CD14-positive monocyte (primary cell): ENCODE data around the gene CENPA. TPM values are rescaled to one million over a fixed set of nuclear protein-coding genes. Genes with fewer than 3 reads are reported as not detected.

Source experiments
- DNase-seq, 3 donors: peaks; one replicate each; pipeline ENCODE4 v3.0.0-alpha.2; 2011 to 2022
- H2AFZ ChIP-seq: 2 replicates; pipeline ENCODE4 v1.6.0; 2012; ENCODE audit warnings: mild to moderate bottlenecking, low read depth, low read length, inconsistent platforms; ENCODE audit not compliant: insufficient read depth, poor library complexity, severe bottlenecking
- H3K27ac ChIP-seq, 2 donors: 1 replicate in 1 of 2; 2 replicates in 1 of 2; pipeline ENCODE4 v1.5.1; 2012 to 2013; ENCODE audit warnings: low read length in 2 of 2, control low read depth in 1 of 2, inconsistent platforms in 1 of 2, low read depth in 1 of 2, mild to moderate bottlenecking in 1 of 2
- H3K27me3 ChIP-seq, 2 donors: one replicate each; pipeline versions ENCODE4 v1.6.0 to v1.6.1; 2011 to 2013; ENCODE audit warnings: low read length in 2 of 2; ENCODE audit not compliant: control insufficient read depth in 2 of 2, insufficient read depth in 2 of 2
- H3K36me3 ChIP-seq, 2 donors: replicated peaks in 1 of 2; 1 replicate in 1 of 2; 2 replicates in 1 of 2; pipeline versions ENCODE4 v1.5.1 to v1.6.1; 2012 to 2013; ENCODE audit warnings: low read length in 2 of 2, control low read depth in 1 of 2, inconsistent platforms in 1 of 2, mild to moderate bottlenecking in 1 of 2; ENCODE audit not compliant: insufficient read depth in 2 of 2, control insufficient read depth in 1 of 2
- H3K4me1 ChIP-seq, 2 donors: 1 replicate in 1 of 2; 2 replicates in 1 of 2; pipeline versions ENCODE4 v1.5.1 to v1.6.1; 2012 to 2013; ENCODE audit warnings: low read length in 2 of 2, control low read depth in 1 of 2, inconsistent platforms in 1 of 2, mild to moderate bottlenecking in 1 of 2, moderate library complexity in 1 of 2; ENCODE audit not compliant: insufficient read depth in 2 of 2, control insufficient read depth in 1 of 2
- H3K4me2 ChIP-seq: replicated peaks from 2 replicates; pipeline ENCODE3; 2012; ENCODE audit warnings: low read length, moderate library complexity, mild to moderate bottlenecking; ENCODE audit not compliant: poor library complexity, severe bottlenecking; ENCODE audit errors: extremely low read depth
- H3K4me3 ChIP-seq, 3 experiments: fragments of 200-600 bp in 1 of 3; sonication (generic) in 1 of 3; replicated peaks in 1 of 3; 1 replicate in 2 of 3; 2 replicates in 1 of 3; pipeline ENCODE4 v1.5.1; 2011 to 2013; ENCODE audit warnings: low read length in 3 of 3, mild to moderate bottlenecking in 3 of 3, control low read depth in 2 of 3, low read depth in 2 of 3, inconsistent platforms in 1 of 3, moderate library complexity in 1 of 3
- H3K79me2 ChIP-seq: 2 replicates; pipeline ENCODE4 v1.6.0; 2012; ENCODE audit warnings: mild to moderate bottlenecking, control low read depth, inconsistent platforms, low read length, moderate library complexity; ENCODE audit not compliant: insufficient read depth
- H3K9ac ChIP-seq: 2 replicates; pipeline ENCODE4 v1.6.0; 2017; ENCODE audit warnings: low read length, mild to moderate bottlenecking; ENCODE audit not compliant: insufficient read depth, poor library complexity, severe bottlenecking
- H3K9me3 ChIP-seq, 2 donors: replicated peaks in 1 of 2; 1 replicate in 1 of 2; 2 replicates in 1 of 2; pipeline versions ENCODE4 v1.5.1 to v1.6.1; 2012 to 2013; ENCODE audit warnings: low read length in 2 of 2, control low read depth in 1 of 2; ENCODE audit not compliant: control insufficient read depth in 1 of 2, insufficient read depth in 1 of 2
- H4K20me1 ChIP-seq: 2 replicates; pipeline ENCODE4 v1.6.0; 2012; ENCODE audit warnings: mild to moderate bottlenecking, low read length, control low read depth, moderate library complexity; ENCODE audit not compliant: insufficient read depth
- H3K27ac Mint-ChIP-seq, 7 donors: one replicate each; pipeline ENCODE4 v1.8.0; 2020; ENCODE audit warnings: mild to moderate bottlenecking in 7 of 7, mixed read lengths in 7 of 7, moderate library complexity in 6 of 7, inconsistent platforms in 2 of 7
- H3K27me3 Mint-ChIP-seq, 3 donors: one replicate each; pipeline ENCODE4 v1.8.0; 2021 to 2022; ENCODE audit warnings: low read depth in 3 of 3, mild to moderate bottlenecking in 3 of 3, mixed read lengths in 3 of 3, moderate library complexity in 3 of 3, inconsistent platforms in 1 of 3
- H3K36me3 Mint-ChIP-seq, 2 donors: one replicate each; pipeline ENCODE4 v1.8.0; 2020; ENCODE audit warnings: mixed read lengths in 2 of 2, inconsistent platforms in 1 of 2, mild to moderate bottlenecking in 1 of 2
- H3K4me1 Mint-ChIP-seq: one replicate; pipeline ENCODE4 v1.8.0; 2020; ENCODE audit warnings: mild to moderate bottlenecking, mixed read lengths
- H3K4me3 Mint-ChIP-seq, 2 donors: one replicate each; pipeline ENCODE4 v1.8.0; 2020; ENCODE audit warnings: mild to moderate bottlenecking in 2 of 2, mixed read lengths in 2 of 2, moderate library complexity in 1 of 2
- H3K9me3 Mint-ChIP-seq, 7 donors: one replicate each; pipeline ENCODE4 v1.8.0; 2020 to 2022; ENCODE audit warnings: mixed read lengths in 7 of 7, mild to moderate bottlenecking in 6 of 7, moderate library complexity in 6 of 7, inconsistent platforms in 2 of 7
- WGBS: methylation state at CpG from one replicate; pipeline ENCODE4 v1.1.5; 2013; ENCODE audit warnings: missing lambda C conversion rate; ENCODE audit not compliant: insufficient coverage; 5-methylcytosine and 5-hydroxymethylcytosine counted together
- intact Hi-C, 2 donors: fragments of 100-400 bp; cut with micrococcal nuclease; formaldehyde crosslinking; loops; one replicate each; pipeline versions ENCODE4 v1.15.0 to v1.15.1; 2023
- polyA plus RNA-seq, 3 donors: library from polyadenylated mRNA; depleted of rRNA in 1 of 3; unstranded in 2 of 3; stranded (reverse) in 1 of 3; fragments of 300-500 nt in 2 of 3; fragments of >200 nt in 1 of 3; fragmentation: Illumina TruSeq in 2 of 3; gene quantifications; 1 replicate in 2 of 3; 2 replicates in 1 of 3; pipeline ENCODE4 v1.2.3, GENCODE V29; 2012 to 2021
- TF ChIP-seq, protein P1 (sequence below): fragments of 200-600 bp; IDR thresholded peaks from one replicate; pipeline ENCODE4 v1.8.0; 2022; ENCODE audit warnings: antibody characterized with exemption, mild to moderate bottlenecking

Gene CENPA
- polyA plus RNA-seq, 3 donors: 0.24 TPM; not detected in 2

DNA sequence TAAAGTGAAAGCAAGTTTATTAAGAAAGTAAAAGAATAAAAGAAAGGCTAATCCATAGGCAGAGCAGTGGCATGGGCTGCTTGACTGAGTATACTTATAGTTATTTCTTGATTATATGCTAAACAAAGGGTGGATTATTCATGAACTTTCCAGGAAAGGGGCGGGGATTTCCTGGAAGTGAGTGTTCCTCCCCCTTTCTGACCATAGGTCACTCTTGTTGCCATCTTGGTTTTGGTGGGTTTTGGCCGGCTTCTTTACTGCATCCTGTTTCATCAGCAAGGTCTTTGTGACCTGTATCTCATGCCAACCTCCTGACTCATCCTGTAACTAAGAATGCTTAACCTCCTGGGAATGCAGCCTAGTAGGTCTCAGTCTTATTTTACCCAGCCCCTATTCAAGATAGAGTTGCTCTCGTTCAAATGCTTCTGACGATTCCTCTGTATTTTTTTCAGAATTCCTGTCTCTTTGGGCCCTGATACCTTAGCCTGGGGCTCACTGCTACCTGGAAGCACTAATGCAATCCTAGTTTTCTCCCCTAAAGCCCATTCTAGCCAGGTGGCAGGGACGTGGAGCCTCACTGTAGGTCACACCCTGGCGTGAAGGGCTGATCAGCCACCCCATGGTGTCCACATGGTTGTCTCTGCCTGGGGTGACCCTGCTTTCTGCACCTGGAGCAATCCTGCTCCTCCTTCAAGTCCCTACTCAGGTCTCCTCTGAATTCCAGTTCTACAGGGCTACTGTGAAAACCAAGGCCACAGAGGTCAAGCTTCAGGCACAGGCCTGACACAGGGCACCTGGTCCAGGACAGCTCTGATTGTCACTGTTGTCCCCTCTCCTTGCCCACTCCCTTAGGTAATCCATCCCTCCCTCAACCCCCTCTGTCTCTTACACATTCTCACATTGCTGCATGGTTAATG is 27.7 kb upstream of the CENPA start:
- peak in 1 of 3 donors; percentile 16 for DNase-seq
- H3K9me3 Mint-ChIP-seq: no peaks in the 10 kb centered on the region

DNA sequence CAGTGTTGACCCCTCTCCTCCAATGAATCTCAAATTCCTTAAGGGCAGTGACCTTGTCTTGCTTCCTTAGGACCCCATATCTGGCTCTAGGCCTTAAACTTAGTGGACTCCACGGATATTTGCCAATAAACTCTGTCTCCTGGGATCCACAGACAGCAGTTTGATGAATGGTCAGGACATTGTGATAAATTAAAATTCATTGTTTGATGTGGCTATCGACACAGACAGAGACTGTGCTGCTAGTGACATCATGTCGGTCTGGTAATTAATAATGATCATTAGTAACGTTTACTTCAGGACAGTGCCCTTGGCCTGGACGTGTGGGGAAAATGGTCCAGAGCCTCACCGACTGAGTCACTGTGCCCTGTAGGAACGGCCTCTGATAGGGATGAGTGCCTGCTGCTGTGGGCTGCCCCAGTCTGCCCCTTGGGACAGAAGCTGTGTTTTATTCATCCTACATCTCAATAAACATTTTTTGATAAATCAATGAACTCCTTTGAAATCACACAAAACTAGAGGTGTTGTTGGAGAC is 27.0 kb upstream of the CENPA start:
- H2AFZ ChIP-seq: no peak overlapping the region
- H3K79me2 ChIP-seq: no peaks in the 10 kb centered on the region
- H3K4me2 ChIP-seq: no peak overlapping the region
- H3K27ac Mint-ChIP-seq: no peak overlapping the region
- 97% methylated on average over 7 of the region's 7 CpGs for WGBS
- no peak overlapping the region for H3K4me3 ChIP-seq
- H3K4me1 ChIP-seq: peaks cover 5% of the 10 kb centered on the region in 2 donors
- H3K4me1 Mint-ChIP-seq: peaks cover 16% of the 10 kb centered on the region
- TF ChIP-seq, protein P1, sequence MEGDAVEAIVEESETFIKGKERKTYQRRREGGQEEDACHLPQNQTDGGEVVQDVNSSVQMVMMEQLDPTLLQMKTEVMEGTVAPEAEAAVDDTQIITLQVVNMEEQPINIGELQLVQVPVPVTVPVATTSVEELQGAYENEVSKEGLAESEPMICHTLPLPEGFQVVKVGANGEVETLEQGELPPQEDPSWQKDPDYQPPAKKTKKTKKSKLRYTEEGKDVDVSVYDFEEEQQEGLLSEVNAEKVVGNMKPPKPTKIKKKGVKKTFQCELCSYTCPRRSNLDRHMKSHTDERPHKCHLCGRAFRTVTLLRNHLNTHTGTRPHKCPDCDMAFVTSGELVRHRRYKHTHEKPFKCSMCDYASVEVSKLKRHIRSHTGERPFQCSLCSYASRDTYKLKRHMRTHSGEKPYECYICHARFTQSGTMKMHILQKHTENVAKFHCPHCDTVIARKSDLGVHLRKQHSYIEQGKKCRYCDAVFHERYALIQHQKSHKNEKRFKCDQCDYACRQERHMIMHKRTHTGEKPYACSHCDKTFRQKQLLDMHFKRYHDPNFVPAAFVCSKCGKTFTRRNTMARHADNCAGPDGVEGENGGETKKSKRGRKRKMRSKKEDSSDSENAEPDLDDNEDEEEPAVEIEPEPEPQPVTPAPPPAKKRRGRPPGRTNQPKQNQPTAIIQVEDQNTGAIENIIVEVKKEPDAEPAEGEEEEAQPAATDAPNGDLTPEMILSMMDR: no peak
- H3K4me3 Mint-ChIP-seq: no peak overlapping the region
- no peak overlapping the region for H3K9ac ChIP-seq
- DNase-seq: no peak
- peaks cover 4 to 16% (median 8%) of the 10 kb centered on the region in 3 donors for H3K27me3 Mint-ChIP-seq
- no peaks in the 10 kb centered on the region for H4K20me1 ChIP-seq
- no peaks in the 10 kb centered on the region for H3K36me3 ChIP-seq
- H3K9me3 Mint-ChIP-seq: no peaks in the 10 kb centered on the region
- intact Hi-C loops: no loop called here
- no peak overlapping the region for H3K27ac ChIP-seq
- peaks cover 0 to 5% of the 10 kb centered on the region in 2 donors for H3K27me3 ChIP-seq
- H3K36me3 Mint-ChIP-seq: no peaks in the 10 kb centered on the region
- H3K9me3 ChIP-seq: no peaks in the 10 kb centered on the region

More for the DNA sequence above, 27.7 kb upstream of the CENPA start:
- Histone ChIP-seq H3K4me3 (no peak overlapping the region), H4K20me1 (no peaks in the 10 kb centered on the region), H3K4me2 (no peak overlapping the region), H2AFZ (no peak overlapping the region), H3K9ac (no peak overlapping the region), H3K9me3 (no peaks in the 10 kb centered on the region), H3K36me3 (no peaks in the 10 kb centered on the region), H3K79me2 (no peaks in the 10 kb centered on the region), H3K27me3 (peaks cover 0 to under 1% of the 10 kb centered on the region in 2 donors), H3K27ac (no peak overlapping the region), H3K4me1 (no peaks in the 10 kb centered on the region)
- peaks cover 4 to 12% (median 5%) of the 10 kb centered on the region in 3 donors for H3K27me3 Mint-ChIP-seq
- TF ChIP-seq, protein P1: no peak
- WGBS: 83% methylated on average over 5 of the region's 6 CpGs
- intact Hi-C loops: no loop called here
- H3K36me3 Mint-ChIP-seq: no peaks in the 10 kb centered on the region
- H3K27ac Mint-ChIP-seq: no peak overlapping the region
- peaks cover 12% of the 10 kb centered on the region for H3K4me1 Mint-ChIP-seq
- no peak overlapping the region for H3K4me3 Mint-ChIP-seq
